Activated gamma-delta T cell treated with anti-CD3 and anti-CD28 coated beads, Interleukin-2, amount 50 U/mL, for 16 hours (primary cell): ENCODE results near the gene DLL3.

Source experiments
- DNase-seq: peaks from one replicate; pipeline ENCODE4 v3.0.0-alpha.2; 2020; ENCODE audit warnings: low read depth

DLL3 gene

GRCh38 chr19:39483141-39483540 is 15.6 kb upstream of the DLL3 start:
- no peak for DNase-seq

GRCh38 chr19:39489756-39490155 is 9.0 kb upstream of the DLL3 start:
- DNase-seq, result no peak

GRCh38 chr19:39492225-39492624 is 6.5 kb upstream of the DLL3 start:
- DNase-seq, result no peak

GRCh38 chr19:39492788-39493187 is 6.0 kb upstream of the DLL3 start:
- no peak for DNase-seq

GRCh38 chr19:39494661-39495060 is 4.1 kb upstream of the DLL3 start:
- no peak for DNase-seq

- DNase-seq, result no peak
Measured at GRCh38 chr19:39496063-39496462, 2.7 kb upstream of the DLL3 start.

- no peak for DNase-seq
Measured at GRCh38 chr19:39497701-39497995, 1.1 kb upstream of the DLL3 start.

- no peak for DNase-seq
Measured at GRCh38 chr19:39497996-39498797, 550 bp upstream of the DLL3 start.

GRCh38 chr19:39499932-39500331 is 1.2 kb downstream of the DLL3 start:
- no peak for DNase-seq

- no peak for DNase-seq
Measured at GRCh38 chr19:39500543-39500942, 1.8 kb downstream of the DLL3 start.

GRCh38 chr19:39501340-39501739 is 2.6 kb downstream of the DLL3 start:
- no peak for DNase-seq

GRCh38 chr19:39502640-39503417 is 4.1 kb downstream of the DLL3 start:
- DNase-seq, result peak; percentile 56

- DNase-seq, result no peak
Measured at GRCh38 chr19:39506598-39506943, 7.8 kb downstream of the DLL3 start.

- DNase-seq, result peak; percentile 12
Measured at GRCh38 chr19:39506944-39507714, 8.4 kb downstream of the DLL3 start.

GRCh38 chr19:39507715-39508364 is 9.1 kb downstream of the DLL3 start:
- no peak for DNase-seq

- DNase-seq, result no peak
Measured at GRCh38 chr19:39508629-39509028, 9.9 kb downstream of the DLL3 start.

- no peak for DNase-seq
Measured at GRCh38 chr19:39509233-39509632, 10.5 kb downstream of the DLL3 start.

- no peak for DNase-seq
Measured at GRCh38 chr19:39512988-39513387, 14.2 kb downstream of the DLL3 start.

GRCh38 chr19:39514840-39515550 is 16.2 kb downstream of the DLL3 start, which contains the start of gene SELENOV:
Gene SELENOV, plus strand, starts transcription at chr19:39515139. Its CDS starts 74 bp downstream, at chr19:39515213.
- no peak for DNase-seq

- no peak for DNase-seq
Measured at GRCh38 chr19:39515551-39516191, 16.9 kb downstream of the DLL3 start.

- no peak for DNase-seq
Measured at GRCh38 chr19:39516270-39516669, 17.5 kb downstream of the DLL3 start.
